Right lobe of liver (tissue), 4 donors: ENCODE results near the gene CRISP3.

Experiments
- CTCF ChIP-seq, 4 donors: fragments of 200-600 bp in 3 of 4; fragments of 450-650 bp in 1 of 4; IDR thresholded peaks; one replicate each; pipeline versions ENCODE4 v1.5.1 to v1.8.0; 2016 to 2022; ENCODE audit warnings: antibody characterized with exemption in 4 of 4, mild to moderate bottlenecking in 2 of 4
- POLR2A ChIP-seq: fragments of 450-650 bp; IDR thresholded peaks from one replicate; pipeline ENCODE4 v1.6.1; 2017; ENCODE audit warnings: antibody characterized with exemption, mild to moderate bottlenecking
- donor health status: DM: no; HTN: no; CAD: no.
- donor health status: DM: no; HTN: no; CAD: no.
- donor health status: DM: no; HTN: yes; CAD: no.

DNA sequence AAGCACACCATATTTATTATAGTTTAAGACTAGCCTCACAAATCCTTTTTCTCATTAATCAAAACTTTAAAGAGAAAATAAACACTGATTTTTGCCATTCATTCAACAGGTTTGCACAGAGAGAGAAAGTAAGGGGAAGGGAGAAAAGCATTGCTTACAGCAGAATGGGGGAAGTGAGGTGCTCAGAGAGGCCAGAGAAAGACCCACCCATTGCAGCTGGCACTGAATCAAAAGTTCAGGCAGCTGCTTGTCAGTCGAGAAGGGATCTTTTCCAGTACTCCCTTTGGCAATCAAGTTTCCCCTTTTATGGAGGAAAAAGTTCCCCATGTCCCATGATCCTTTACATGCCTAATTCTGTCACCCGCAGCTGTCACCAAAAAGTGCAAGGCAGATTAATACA is 22.9 kb downstream of the CRISP3 start:
- TF ChIP-seq POLR2A (no peak), CTCF (IDR thresholded peaks at IDR 0.05) (no peak)
